ENCODE data around the gene TGIF2. TPM values are rescaled to one million over a fixed set of nuclear protein-coding genes. Genes with fewer than 3 reads are reported as not detected.

TGIF2 gene
- total and polyA plus RNA-seq, 10 donors: 13.6 to 38.2 (median 28.8) TPM

- Histone ChIP-seq H3K4me3 (peak overlapping the region in 7 of 8 donors; percentile 70 to 98 (median 94)), H3K9me3 (no peaks in the 10 kb centered on the region), H3K27me3 (replicated peaks in 1 of 7) (no peaks in the 10 kb centered on the region), H3K36me3 (peaks cover 2 to 28% (median 23%) of the 10 kb centered on the region in 6 donors), H3K4me1 (peaks cover 12 to 62% (median 45%) of the 10 kb centered on the region in 6 donors), H3K27ac (peak overlapping the region; percentile 84 to 100 (median 96))
- intact Hi-C loops (cut with DNase I; ENCODE audit: low total_unique reads): loop anchor here (10.0 kb wide), 1 partner anchor 50 kb away; no protein-coding TSS in a partner anchor
- peak; percentile 93 for DNase-seq
- TF ChIP-seq, protein P1, sequence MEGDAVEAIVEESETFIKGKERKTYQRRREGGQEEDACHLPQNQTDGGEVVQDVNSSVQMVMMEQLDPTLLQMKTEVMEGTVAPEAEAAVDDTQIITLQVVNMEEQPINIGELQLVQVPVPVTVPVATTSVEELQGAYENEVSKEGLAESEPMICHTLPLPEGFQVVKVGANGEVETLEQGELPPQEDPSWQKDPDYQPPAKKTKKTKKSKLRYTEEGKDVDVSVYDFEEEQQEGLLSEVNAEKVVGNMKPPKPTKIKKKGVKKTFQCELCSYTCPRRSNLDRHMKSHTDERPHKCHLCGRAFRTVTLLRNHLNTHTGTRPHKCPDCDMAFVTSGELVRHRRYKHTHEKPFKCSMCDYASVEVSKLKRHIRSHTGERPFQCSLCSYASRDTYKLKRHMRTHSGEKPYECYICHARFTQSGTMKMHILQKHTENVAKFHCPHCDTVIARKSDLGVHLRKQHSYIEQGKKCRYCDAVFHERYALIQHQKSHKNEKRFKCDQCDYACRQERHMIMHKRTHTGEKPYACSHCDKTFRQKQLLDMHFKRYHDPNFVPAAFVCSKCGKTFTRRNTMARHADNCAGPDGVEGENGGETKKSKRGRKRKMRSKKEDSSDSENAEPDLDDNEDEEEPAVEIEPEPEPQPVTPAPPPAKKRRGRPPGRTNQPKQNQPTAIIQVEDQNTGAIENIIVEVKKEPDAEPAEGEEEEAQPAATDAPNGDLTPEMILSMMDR (IDR thresholded peaks at IDR 0.05 in 8 of 11, conservative IDR thresholded peaks at IDR 0.05 in 3 of 11): no peak
- TF ChIP-seq POLR2AphosphoS5 (IDR thresholded peaks at IDR 0.05) (no peak), POLR2A (IDR thresholded peaks at IDR 0.05) (no peak)
- 20 to 29% (median 24%) methylated on average over 15 of the region's 15 CpGs for WGBS, 5 donors
Observed at GRCh38 chr20:36604952-36605398, 31.6 kb downstream of the TGIF2 start.

DNA sequence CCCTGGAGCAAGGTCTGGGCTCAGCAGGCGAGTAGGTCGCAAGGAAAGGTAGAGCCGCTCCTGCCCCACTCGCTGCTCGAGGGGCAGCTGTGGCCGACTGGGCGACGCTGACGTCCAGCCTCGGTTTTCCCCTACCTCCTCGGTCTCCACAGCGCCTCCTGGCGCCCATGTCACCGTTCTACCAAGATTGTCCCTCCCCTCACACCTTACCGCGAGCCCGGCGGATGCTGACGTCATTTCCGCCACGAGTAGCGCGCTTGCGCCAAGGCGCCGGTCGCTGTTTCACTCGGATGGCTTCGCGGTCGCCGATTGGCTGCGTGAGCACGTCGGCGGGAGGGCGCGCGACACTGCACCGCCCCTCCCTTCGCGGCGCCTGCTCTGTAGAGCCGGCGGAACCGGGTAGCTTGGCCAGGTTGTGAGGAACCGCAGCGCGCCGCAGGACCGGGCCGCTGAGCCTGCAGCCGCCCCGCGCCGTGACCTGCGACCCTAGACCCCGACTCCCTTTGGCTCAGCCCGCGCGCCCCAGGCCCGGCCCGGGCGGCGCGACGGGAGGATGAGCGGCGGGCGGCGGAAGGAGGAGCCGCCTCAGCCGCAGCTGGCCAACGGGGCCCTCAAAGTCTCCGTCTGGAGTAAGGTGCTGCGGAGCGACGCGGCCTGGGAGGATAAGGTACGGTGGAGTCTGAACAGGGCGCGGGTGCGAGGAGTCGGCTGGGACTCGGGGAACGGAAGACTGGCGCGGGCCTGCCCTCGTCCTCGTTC lies 32.2 kb downstream of the TGIF2 start, which contains the start of gene RAB5IF:
Gene RAB5IF, plus strand, starts transcription at position 381 of the 759 bp plus-strand sequence. Its CDS starts 173 bp downstream, at position 554.
- TF ChIP-seq, protein P1 (IDR thresholded peaks at IDR 0.05 in 8 of 11, conservative IDR thresholded peaks at IDR 0.05 in 3 of 11): peak; percentile 91 to 100 (median 99)
- TF ChIP-seq POLR2A (IDR thresholded peaks at IDR 0.05) (peak; percentile 48 to 84 (median 76)), POLR2AphosphoS5 (IDR thresholded peaks at IDR 0.05) (peak; percentile 96 to 98 (median 97))
- intact Hi-C loops (cut with DNase I; ENCODE audit: low total_unique reads): loop anchor here (10.0 kb wide), 1 partner anchor 51 kb away; no protein-coding TSS in a partner anchor
- H3K9me3 ChIP-seq: no peaks in the 10 kb centered on the region
- H3K4me3 ChIP-seq: peak within 1 kb of the TSS; percentile 70 to 98 (median 94)
- H3K27me3 ChIP-seq (replicated peaks in 1 of 7): no peaks in the 10 kb centered on the region
- DNase-seq: peak; percentile 100
- peak within 1 kb of the TSS; percentile 84 to 100 (median 96) for H3K27ac ChIP-seq
- H3K4me1 ChIP-seq: peaks cover 12 to 56% (median 39%) of the 10 kb centered on the region in 6 donors
- 0% methylated on average over 16 to 90 of the region's 90 CpGs for WGBS, 5 donors
- H3K36me3 ChIP-seq: peaks cover 2 to 34% (median 29%) of the 10 kb centered on the region in 6 donors

- no peak for DNase-seq
- H3K27ac ChIP-seq: peak overlapping the region; percentile 74 to 100 (median 96)
- TF ChIP-seq, protein P1 (IDR thresholded peaks at IDR 0.05 in 8 of 11, conservative IDR thresholded peaks at IDR 0.05 in 3 of 11): no peak
- TF ChIP-seq POLR2A (IDR thresholded peaks at IDR 0.05): no peak
- peak in 1 of 3 donors; percentile 62 for TF ChIP-seq POLR2AphosphoS5 (IDR thresholded peaks at IDR 0.05)
- no peaks in the 10 kb centered on the region for H3K9me3 ChIP-seq
- H3K4me3 ChIP-seq: peak overlapping the region; percentile 70 to 98 (median 94)
- H3K36me3 ChIP-seq: peaks cover 2 to 43% (median 37%) of the 10 kb centered on the region in 6 donors
- H3K27me3 ChIP-seq (replicated peaks in 1 of 7): no peaks in the 10 kb centered on the region
- 0 to 2% (median 1%) methylated on average over 30 to 31 of the region's 31 CpGs for WGBS, 5 donors
- H3K4me1 ChIP-seq: peaks cover 12 to 48% (median 35%) of the 10 kb centered on the region in 6 donors
- intact Hi-C loops (cut with DNase I; ENCODE audit: low total_unique reads): loop anchor here (10.0 kb wide), 1 partner anchor 52 kb away; no protein-coding TSS in a partner anchor
Observed at GRCh38 chr20:36606158-36607066, 33.0 kb downstream of the TGIF2 start.
